GM12875 (cell line): ENCODE data around the gene SAP25.

Source experiments
- H3K4me3 ChIP-seq: one replicate; pipeline ENCODE4 v1.5.1; 2011; ENCODE audit warnings: low read depth, low read length, control low read depth
- CTCF ChIP-seq: IDR thresholded peaks from 2 replicates; pipeline ENCODE4 v1.5.1; 2011; ENCODE audit warnings: low read depth, mild to moderate bottlenecking, control low read depth, inconsistent platforms, low read length, moderate library complexity, borderline replicate concordance; ENCODE audit not compliant: insufficient read depth

The SAP25 gene

GRCh38 chr7:100575206-100575631 lies 1.5 kb upstream of the SAP25 start:
- no peak for TF ChIP-seq CTCF
- no peak overlapping the region for H3K4me3 ChIP-seq

- H3K4me3 ChIP-seq: no peak overlapping the region
- TF ChIP-seq CTCF: no peak
Measured at GRCh38 chr7:100574362-100575205, 884 bp upstream of the SAP25 start.

- no peak for TF ChIP-seq CTCF
Measured at GRCh38 chr7:100572949-100573675, 588 bp downstream of the SAP25 start.

GRCh38 chr7:100572281-100572948 lies 1.3 kb downstream of the SAP25 start:
- no peak overlapping the region for H3K4me3 ChIP-seq
- TF ChIP-seq CTCF: no peak

More at GRCh38 chr7:100572949-100573675, 588 bp downstream of the SAP25 start:
- no peak overlapping the region for H3K4me3 ChIP-seq

- no peak for TF ChIP-seq CTCF
- no peak overlapping the region for H3K4me3 ChIP-seq
Measured at GRCh38 chr7:100571829-100572116, 1.9 kb downstream of the SAP25 start.

GRCh38 chr7:100570954-100571828 lies 2.5 kb downstream of the SAP25 start:
- TF ChIP-seq CTCF: no peak
- H3K4me3 ChIP-seq: no peak overlapping the region
